ENCODE measurements around the gene BORCS5.

The BORCS5 gene

GRCh38 chr12:12353276-12353675 lies 3.6 kb upstream of the BORCS5 start:
- no peak for DNase-seq (ENCODE audit: low spot score)

- DNase-seq (ENCODE audit: low spot score): no peak
Measured at GRCh38 chr12:12353807-12354206, 3.1 kb upstream of the BORCS5 start.

GRCh38 chr12:12356467-12356895 lies 397 bp upstream of the BORCS5 start:
- no peak for DNase-seq (ENCODE audit: low spot score)

- no peak for DNase-seq (ENCODE audit: low spot score)
Measured at GRCh38 chr12:12357719-12358461, 1.0 kb downstream of the BORCS5 start.

- DNase-seq (ENCODE audit: low spot score): no peak
Measured at GRCh38 chr12:12358528-12358927, 1.6 kb downstream of the BORCS5 start.

GRCh38 chr12:12364787-12365445 lies 8.0 kb downstream of the BORCS5 start:
- no peak for DNase-seq (ENCODE audit: low spot score)

GRCh38 chr12:12365446-12365802 lies 8.5 kb downstream of the BORCS5 start:
- no peak for DNase-seq (ENCODE audit: low spot score)

- no peak for DNase-seq (ENCODE audit: low spot score)
Measured at GRCh38 chr12:12365931-12366431, 9.1 kb downstream of the BORCS5 start.

- DNase-seq (ENCODE audit: low spot score): no peak
Measured at GRCh38 chr12:12366701-12367481, 10.0 kb downstream of the BORCS5 start.

GRCh38 chr12:12367482-12367998 lies 10.7 kb downstream of the BORCS5 start:
- no peak for DNase-seq (ENCODE audit: low spot score)

- no peak for DNase-seq (ENCODE audit: low spot score)
Measured at GRCh38 chr12:12372946-12373722, 16.3 kb downstream of the BORCS5 start.

- DNase-seq (ENCODE audit: low spot score): peak; percentile 71
Measured at GRCh38 chr12:12376646-12377448, 20.0 kb downstream of the BORCS5 start.

GRCh38 chr12:12378616-12379015 lies 21.7 kb downstream of the BORCS5 start:
- no peak for DNase-seq (ENCODE audit: low spot score)

- DNase-seq (ENCODE audit: low spot score): peak; percentile 20
Measured at GRCh38 chr12:12379831-12380730, 23.2 kb downstream of the BORCS5 start.

GRCh38 chr12:12380949-12381593 lies 24.2 kb downstream of the BORCS5 start:
- no peak for DNase-seq (ENCODE audit: low spot score)

- DNase-seq (ENCODE audit: low spot score): no peak
Measured at GRCh38 chr12:12381982-12382381, 25.1 kb downstream of the BORCS5 start.

- DNase-seq (ENCODE audit: low spot score): no peak
Measured at GRCh38 chr12:12384571-12385340, 27.9 kb downstream of the BORCS5 start.

GRCh38 chr12:12387501-12387900 lies 30.6 kb downstream of the BORCS5 start:
- peak; percentile 61 for DNase-seq (ENCODE audit: low spot score)

All from AG20443 (cell line).